Activated CD8-positive, alpha-beta memory T cell treated with anti-CD3 and anti-CD28 coated beads for 24 hours (primary cell): Measurements from ENCODE around the gene PEAK1.

ENCODE experiments used
- DNase-seq: peaks from one replicate; pipeline ENCODE4 v3.0.0-alpha.2; 2020

PEAK1 gene

DNA sequence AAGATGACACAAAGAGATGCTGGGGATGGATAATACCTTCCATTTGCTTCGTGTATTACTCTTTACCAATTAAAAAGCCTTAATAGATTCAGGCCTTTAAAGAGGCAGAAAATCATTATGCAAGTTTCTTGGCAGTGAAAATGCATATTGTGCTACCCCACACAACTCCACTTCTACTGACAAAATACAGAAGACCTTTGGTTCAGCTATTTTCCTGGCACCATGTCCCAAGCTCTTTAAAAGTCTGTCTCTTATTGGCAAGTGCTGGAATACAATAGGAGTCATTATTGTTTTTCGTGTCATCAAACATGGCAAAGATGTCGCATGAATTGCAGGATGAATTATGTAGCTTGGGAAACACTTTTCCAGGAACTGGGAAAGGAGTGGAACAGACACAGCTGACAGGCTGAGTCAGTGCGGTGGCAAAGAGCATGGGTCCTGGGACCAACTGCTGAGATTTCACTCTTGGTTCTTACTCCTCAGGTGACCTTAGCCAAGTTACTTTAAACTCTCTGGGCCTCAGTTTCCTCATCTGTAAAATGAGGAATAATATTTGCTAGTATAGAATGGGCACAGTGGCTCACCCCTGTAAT is 343.5 kb downstream of the PEAK1 start:
- no peak for DNase-seq

- DNase-seq = no peak
Measured at GRCh38 chr15:77075528-77075927, 344.4 kb downstream of the PEAK1 start.

GRCh38 chr15:77074350-77074749 is 345.6 kb downstream of the PEAK1 start:
- DNase-seq = no peak

DNA sequence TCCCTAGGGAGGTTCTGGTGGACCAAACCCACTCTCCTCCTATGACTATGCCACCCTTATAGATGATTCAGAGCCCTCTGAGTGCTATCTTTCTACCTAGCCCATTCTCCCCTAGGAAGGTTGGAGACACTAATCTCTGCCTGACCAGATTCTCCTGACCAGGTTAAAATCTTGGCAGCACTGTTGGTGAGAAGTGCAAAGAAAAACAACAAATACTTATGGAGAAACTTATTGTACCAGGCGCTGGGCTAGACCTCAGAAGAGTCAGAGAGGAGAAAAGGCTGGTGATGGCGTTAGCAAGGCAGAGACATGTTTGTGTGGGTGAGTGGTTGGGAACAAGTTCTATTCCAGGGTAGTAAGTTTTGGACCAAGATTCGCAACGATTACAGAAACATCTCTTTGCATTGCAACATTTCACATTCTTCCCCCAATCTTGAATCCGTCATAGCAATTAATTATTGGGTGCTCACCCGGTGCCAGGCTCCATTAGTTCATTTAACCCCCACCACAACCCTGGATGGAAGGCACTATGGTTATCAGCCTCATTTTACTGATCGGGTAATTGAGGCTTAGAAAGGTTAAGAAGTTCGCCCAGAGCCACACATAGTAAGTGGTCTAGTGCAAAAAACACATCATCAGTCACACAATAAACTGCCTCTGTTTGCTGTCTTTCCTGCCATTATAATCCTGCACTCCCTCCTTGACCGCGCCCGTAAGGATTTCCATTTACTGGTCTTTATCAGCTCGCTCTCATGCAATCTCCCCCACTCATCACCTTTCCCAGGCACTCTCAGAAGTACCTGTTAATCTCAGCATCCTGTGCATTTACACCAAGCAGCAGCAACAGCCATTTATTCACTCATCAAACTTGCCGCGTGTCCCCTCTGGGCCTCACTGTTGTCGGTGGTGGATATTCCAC is 348.3 kb downstream of the PEAK1 start:
- no peak for DNase-seq

DNA sequence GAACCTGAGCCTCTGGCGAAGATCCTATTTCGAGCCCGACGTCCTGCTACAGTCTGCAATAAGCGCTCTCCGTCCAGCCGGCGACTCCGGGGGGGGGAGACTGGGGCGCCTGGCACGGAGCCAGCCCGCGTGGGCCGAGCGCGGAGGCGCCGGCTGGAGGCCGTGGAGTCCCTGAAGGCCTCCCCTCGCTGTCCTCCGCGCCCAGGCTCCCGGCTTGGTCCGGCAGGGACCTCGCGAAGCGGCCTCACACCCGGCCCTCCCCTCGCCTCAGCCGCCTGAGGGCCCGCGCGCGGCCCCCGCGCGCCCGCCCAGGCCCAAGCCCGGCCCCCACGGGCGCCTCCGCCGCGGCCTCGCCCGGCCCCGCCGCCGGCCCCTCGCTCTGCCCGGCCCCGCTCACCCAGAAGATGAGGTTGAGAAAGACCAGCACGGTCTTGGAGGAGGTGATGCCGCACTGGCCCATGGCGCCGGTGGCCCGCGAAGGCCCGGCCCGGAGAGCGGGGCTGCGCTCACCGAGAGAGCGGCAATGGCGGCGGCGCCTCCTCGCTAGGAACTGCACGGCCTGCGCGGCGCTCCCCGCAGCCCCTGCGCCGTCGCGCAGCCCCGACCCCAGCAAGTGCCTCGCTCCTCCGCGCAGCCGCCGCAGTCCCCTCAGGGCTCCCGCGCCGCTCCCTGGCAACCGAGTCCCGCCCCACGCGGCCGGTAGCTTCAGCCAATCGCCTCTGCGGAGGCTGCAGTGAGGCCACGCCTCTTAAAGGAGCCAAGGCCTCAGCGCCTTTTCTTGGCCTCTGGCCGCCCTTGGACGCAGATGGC is 349.2 kb downstream of the PEAK1 start, which contains the start of gene TSPAN3:
Gene TSPAN3, minus strand, starts transcription at position 615 of the 810 bp plus-strand sequence. Its CDS starts 155 bp downstream, at position 460.
- peak; percentile 96 for DNase-seq

DNA sequence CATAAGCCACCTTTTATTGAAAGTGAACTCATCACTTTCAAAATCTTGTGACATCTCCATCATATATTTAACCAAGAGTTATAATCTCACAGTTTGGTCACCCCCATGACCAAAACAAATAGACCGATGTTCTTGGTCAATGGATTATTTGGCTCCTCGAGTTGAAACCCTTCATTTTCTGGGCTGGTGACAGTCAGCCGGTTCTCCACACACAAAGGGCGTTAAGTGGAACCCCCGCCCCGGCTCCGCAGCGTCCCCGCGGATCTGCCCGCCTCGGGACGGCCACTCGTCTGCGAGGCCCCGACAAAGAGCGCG is 349.8 kb downstream of the PEAK1 start:
- no peak for DNase-seq

- no peak for DNase-seq
Measured at GRCh38 chr15:77069521-77070121, 350.3 kb downstream of the PEAK1 start.

DNA sequence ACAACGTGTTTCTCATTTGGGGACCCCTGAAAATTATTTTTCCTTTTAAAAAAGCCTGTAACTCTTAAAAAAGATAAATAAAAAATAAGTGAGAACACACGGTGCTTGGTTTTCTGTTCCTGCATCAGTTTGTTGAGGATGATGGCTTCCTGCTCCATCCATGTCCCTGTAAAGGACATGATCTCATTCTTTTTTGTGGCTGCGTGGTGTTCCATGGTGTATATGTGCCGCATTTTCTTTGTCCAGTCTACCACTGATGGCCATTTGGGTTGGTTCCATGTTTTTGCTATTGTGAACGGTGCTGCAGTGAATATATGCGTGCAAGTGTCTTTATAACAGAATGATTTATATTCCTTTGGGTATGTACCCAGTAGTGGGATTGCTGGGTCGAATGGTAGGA is 351.3 kb downstream of the PEAK1 start:
- DNase-seq = no peak

- no peak for DNase-seq
Measured at GRCh38 chr15:77067691-77068367, 352.1 kb downstream of the PEAK1 start.

DNA sequence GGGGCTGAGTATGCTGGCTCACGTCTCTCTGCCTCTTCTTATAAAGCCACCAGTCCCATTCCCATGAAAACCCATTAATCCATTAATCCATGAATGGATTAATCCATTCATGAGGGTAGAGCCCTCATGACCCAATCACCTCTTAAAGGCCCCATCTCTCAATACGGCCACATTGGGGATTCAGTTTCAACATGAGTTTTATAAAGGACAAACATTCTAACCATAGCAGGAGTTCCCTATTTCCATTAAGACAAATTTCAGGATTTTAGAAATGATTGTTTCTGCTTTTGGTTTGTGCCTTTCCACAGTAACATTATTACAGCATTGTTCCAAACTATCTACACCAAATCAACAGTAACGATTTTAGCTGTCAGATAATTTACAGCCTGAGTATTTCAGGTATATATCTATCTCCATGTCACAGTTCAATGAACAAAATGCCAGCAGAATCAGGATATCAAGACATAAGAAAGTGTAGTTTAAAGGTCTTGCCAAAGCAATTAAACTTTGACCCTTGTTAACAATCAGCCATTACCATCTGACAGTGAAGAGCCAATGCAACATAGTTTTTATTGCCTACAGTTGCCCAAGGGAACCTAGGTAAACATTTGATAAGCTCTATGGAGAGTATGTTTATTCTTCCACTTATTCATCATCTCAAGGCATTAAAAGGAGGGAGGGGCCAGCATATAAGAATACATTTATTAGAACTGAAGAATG is 352.8 kb downstream of the PEAK1 start:
- DNase-seq = no peak

GRCh38 chr15:77064539-77065308 is 355.2 kb downstream of the PEAK1 start:
- no peak for DNase-seq

DNA sequence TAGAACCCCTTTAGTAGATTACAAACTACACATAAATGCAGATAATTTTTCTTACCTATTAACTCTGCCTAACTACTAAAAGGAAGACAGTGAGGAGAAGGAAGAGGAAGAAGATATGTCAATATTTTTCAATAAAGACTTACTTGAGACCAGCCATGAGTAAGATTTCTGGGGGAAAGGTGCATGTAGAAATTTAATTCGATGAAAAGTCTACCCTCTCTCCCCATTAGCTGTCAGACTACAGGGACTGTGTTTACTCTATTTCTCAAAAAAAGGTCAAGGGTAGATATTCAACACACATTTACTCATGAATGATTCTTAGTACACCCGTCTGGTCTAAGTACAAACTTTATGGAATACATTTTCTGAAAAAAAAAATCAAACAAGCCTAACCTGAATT is 355.8 kb downstream of the PEAK1 start:
- no peak for DNase-seq

DNA sequence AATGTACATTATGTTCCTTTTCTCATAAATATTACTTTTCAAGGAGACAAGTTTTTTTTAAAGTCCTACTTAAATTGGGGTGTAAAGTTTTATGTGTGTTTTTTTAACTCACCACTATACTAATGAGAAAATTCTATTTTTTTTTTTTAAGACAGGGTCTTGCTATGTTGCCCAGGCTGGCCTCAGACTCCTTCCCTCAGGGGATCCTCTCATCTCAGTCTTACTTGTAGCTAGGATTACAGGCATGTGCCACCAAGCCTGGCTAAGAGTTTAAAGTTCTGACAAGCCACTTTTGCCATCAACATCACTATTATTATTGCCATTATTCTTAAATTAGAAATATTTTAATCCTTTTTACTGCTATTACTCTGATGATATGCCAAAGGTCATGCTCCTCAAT is 356.7 kb downstream of the PEAK1 start:
- no peak for DNase-seq

DNA sequence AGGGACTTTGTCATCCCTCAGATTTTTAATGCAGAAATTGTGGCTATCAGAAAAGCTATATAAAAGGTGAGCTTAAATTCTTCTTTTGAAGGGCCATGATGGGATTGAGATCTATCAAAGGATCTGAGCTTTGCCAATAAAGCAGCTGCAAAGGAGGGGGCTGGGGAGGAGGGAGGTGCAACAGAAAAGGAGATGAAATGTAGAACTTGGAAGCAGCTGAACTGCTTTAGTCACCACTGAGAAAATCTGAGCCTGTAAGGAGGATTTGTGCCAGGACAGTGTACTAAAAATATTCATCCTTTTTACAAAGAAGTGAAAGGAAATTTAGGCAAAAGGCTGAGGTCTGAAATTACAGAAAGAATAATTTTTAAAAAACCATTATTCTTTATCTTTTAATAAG is 359.4 kb downstream of the PEAK1 start:
- no peak for DNase-seq

- no peak for DNase-seq
Measured at GRCh38 chr15:77059786-77060361, 360.0 kb downstream of the PEAK1 start.

DNA sequence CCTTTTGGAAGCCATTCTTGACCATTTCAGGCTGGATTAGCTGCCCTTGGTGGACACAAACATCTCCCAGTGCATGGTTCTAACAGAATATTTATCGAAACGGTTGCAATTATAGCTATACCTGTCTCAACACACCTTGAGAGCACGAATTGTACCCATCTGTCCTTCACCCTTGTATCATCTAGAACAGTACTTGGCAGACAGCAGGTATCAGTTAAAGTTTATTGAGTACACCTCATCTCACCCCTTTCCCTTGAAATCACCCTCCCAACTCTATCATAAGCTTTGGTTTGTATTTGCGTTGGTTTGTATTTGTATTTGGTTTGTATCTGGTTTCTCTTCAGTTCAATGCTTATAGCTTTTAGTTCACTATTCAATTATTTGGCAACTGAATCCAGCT is 361.4 kb downstream of the PEAK1 start:
- DNase-seq = no peak

GRCh38 chr15:77057685-77058084 is 362.2 kb downstream of the PEAK1 start:
- no peak for DNase-seq

DNA sequence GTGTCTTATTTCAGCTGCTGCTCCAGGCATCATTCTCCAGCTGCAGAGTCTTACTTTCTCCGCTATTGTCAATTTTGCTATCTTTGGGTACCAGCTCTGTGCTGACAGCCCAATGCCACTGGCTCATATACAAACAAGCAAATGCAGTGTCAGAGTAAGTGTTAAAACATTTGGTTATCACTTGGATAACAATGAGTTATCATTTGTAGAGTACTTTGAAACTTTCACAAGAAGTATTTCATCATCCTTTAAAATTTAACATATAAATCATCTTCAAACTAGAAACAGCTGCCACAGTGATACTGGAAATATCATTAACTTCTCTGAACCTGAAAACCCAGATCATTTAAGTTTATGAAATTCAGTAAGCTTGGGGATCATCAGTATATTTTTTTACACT is 362.8 kb downstream of the PEAK1 start:
- no peak for DNase-seq

DNA sequence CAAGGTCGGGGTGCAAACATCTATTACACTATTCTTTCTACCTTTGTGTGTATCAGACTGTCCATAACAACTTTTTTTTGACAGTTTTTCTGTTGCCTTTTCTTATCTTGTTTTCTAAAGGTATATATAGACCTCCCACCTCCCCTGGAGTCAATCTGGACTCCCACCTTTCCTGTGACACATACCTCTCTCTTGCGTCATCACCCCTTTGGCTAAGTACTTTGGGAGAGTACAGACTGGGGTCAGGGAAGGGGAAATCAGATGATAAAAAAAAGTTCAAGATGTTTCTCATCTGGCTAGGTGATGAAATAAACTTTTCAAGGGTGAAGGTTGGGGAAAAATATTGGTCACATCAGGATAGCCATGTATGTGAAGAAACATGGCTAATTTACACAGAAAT is 366.2 kb downstream of the PEAK1 start:
- no peak for DNase-seq

DNA sequence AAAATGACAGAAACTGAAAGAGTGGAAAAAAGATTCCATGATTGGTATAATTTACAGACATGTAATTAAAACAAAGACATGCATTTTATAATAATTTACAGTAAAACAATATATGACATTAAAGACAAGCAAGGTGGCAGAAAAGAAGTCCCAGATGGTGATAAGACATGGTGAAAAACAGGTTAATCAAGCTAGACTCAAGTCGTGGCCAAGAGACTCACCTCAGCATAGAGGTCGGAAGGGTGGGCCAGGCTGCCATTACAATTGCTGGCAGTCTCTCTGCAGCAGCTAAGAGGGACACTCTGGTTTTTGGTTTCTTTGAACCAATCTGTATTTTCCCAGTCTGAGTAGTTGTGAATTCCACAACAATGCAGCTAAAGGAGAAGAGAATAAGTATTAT is 367.3 kb downstream of the PEAK1 start:
- no peak for DNase-seq
